Putamen (tissue), 1 donor: ENCODE results near the gene CHCHD3.
"Not testable (repeated sequence)": the region's sequence is repeated elsewhere in the genome, so short reads cannot be mapped to it uniquely, and the experiment has no call there.

Experiments
- DNase-seq: peaks from one replicate; pipeline ENCODE4 v3.0.0-alpha.2; 2016; ENCODE audit warnings: low spot score

Gene CHCHD3

DNA sequence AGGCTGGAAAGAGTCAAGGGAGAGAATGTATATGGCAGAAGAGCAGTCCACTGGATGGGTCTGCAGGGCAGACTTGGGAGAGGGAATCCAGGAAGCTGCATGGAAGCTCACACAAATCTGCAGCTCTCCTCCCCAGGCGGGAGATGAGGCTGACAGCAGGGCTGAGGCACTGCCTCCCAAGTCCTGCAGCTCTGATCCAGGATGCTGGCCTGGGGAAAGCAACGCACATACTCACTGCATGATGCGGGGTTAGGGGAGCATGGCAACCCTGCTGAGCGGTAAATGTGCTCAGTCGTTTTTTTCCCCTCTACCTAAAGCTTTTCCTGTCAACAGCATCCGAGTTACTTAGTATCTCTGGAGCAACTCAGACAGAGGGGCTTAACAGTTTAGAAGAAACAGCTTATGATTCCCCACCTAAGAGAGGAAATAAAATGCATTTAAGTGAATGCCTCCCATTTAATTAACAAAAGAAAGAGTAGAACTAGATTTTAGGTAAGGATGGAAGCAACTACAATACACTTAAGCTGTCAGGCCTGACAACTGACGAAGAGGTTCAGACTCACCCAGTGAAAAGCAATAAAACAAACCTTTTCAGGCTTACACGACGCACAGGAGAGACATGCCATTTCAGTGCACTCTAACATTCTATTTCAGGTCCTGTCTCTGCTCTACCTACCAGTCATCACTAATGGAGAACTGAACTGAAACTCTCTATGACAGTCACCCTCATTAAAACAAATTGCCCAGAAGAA is 37.0 kb downstream of the CHCHD3 start:
- peak; percentile 18 for DNase-seq

GRCh38 chr7:133040674-133041073 is 41.2 kb downstream of the CHCHD3 start:
- DNase-seq = no peak

- no peak for DNase-seq
These were observed 41.7 kb downstream of the CHCHD3 start for GRCh38 chr7:133040178-133040577.

DNA sequence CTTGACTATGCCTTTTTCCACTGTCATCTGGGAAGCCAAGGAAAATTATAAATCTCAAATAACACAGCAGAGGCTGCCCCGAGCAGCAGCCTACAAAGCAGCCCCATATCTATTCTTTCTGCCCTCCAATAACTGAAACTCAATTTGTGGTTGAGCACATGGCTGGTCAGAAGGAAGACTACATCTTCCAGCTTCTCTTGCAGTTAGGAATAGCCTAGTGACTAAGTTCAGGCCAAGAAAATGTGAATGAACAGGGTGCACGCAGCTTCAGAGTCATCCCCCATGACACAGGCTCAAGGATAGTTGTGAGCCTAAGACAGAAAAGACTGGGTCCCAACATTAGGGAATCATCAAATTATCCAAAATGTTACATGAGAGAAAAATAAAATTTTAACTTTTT is 42.3 kb downstream of the CHCHD3 start:
- no peak for DNase-seq

GRCh38 chr7:133036289-133036688 is 45.6 kb downstream of the CHCHD3 start:
- DNase-seq = no peak

- DNase-seq = not testable (repeated sequence)
These were observed 46.6 kb downstream of the CHCHD3 start for GRCh38 chr7:133035240-133035639.

DNA sequence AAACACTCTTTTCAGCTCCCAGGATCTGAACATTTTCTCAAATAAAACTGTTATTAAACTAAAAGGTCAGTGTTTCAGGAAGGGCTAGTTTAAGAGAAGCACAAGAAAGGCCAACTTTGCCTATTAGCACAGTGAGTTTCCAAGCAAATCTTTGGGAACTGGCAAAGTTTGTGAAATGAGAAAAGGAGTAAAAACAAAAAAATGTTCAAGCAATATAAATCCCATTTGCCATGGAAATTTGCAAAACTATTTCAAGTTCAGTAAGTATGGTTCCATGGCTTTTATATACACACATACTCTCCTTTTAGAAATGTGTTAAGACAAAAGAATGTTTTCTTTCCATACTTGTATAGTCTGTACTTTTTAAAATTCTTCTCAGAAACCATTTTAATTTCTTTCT is 51.5 kb downstream of the CHCHD3 start:
- DNase-seq = no peak

DNA sequence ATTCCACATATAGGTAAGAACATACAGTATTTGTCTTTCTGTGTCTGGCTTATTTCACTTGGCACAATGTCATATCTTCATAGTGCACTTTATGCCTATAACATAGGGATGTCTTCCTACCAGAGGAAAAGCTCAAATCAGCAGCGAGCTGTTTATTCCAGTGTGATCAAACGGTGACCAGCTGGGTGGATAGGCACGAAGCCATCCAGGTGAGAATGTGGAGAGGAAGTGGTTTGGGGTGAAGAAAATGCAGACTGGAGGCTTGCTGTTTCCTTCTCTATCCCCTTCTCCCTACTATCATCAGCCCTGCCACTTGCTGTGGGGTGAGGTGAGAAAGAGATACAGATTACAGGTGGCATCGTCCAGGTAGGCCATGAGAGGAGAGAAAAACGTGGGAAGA is 52.4 kb downstream of the CHCHD3 start:
- no peak for DNase-seq

- no peak for DNase-seq
These were observed 54.5 kb downstream of the CHCHD3 start for GRCh38 chr7:133027397-133027796.

DNA sequence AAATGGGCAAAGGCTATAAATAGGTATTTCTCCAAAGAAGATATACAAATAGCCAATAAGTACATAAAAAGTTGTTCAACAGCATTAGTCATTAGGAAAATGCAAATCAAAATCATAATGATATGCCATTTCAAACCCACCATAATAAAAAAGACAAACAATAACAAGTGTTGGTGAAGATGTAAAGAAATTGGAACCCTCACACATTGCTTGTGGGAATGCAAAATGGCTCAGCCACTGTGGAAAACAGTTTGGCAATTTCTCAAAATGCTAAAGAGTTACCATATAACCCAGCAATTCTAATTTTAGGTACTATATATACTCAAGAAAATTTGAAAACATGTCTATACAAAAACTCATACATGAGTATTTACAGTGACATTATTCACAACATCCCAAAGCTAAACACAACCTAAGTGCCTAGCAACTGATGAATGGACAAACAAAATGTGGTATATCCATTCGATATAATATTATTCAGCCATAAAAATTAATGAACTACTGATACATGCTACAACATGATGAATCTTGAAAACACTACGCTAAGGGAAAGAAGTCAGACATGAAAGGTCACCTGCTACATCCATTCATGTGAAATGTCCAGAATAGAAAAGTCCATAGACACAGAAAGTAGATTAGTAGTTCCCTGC is 55.6 kb downstream of the CHCHD3 start:
- no peak for DNase-seq

- DNase-seq = no peak
These were observed 56.8 kb downstream of the CHCHD3 start for GRCh38 chr7:133025056-133025455.

DNA sequence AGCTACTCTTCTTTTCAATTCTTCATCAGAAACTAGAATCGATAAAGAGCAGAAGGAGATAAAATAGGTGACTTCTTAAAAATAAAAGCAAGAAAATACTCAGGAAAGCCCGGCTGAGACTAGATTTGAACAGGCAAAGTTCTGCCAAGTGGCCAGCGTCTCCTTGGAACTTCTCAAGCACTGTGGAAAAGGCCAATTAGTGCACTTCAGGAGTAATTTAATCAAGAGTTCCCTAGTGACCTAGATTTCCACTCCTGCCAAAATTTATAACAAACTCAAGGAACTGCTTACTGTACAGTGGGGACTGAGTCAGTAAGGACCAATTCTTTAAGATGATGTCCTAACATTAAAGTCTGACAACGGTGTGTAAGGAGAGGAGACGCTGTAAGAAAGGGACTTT is 57.3 kb downstream of the CHCHD3 start:
- no peak for DNase-seq

- no peak for DNase-seq
These were observed 58.4 kb downstream of the CHCHD3 start for GRCh38 chr7:133023370-133024071.

- no peak for DNase-seq
These were observed 59.2 kb downstream of the CHCHD3 start for GRCh38 chr7:133022661-133023060.

DNA sequence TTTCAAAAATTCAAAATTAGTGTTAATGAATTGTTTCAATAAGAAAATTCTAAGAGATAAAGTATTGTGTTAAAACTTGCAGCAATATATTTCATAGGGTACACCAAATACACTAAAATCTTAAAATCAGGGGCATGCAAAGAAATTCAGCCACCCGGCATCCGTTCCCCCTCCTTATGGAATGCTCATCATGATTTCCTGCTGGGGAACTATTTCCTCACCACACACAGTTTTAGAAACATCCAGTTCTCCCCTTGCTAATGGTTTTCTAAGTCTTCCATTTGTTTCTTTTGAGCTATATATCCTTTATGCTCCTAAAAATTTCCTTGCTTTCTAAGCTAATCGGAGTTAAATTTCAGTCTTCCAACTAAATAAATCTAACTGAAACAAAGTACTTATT is 60.7 kb downstream of the CHCHD3 start:
- DNase-seq = no peak

- DNase-seq = no peak
These were observed 61.4 kb downstream of the CHCHD3 start for GRCh38 chr7:133020496-133020895.

GRCh38 chr7:133019590-133019989 is 62.3 kb downstream of the CHCHD3 start:
- no peak for DNase-seq

DNA sequence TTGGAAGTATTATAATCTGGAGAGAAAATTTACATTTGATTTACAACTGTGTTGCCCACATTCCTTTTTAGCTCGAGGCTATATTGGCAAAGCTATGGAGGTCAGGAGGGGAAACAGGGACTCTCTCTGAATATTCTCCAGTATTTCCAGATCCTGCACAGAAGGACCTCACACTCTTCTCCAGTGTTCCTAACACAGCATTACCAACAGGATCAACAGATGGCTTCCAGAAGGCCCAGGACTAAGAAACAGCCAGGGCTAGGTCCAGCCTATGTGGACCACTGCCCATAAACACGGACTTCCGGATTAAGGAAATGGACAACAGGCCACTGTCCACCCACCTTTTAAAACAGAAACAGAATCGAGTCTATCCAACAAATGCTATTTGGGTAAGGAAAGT is 65.3 kb downstream of the CHCHD3 start:
- no peak for DNase-seq

DNA sequence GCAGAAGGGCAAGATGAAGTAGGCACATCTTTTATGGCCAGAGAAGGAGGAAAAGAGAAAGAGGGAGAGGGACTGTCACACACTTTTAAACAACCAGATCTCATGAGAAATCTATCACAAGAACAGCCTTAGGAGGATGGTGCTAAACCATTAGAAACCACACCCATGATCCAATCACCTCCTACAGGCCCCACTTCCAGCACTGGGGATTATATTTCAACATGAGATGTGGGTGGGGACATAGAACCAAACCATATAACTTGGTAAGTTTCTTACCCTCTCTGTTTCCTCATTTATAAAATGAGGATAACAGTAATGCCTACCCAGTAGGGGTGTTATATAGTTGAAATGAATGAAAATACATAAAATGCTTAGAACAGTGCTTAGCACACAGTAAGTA is 66.0 kb downstream of the CHCHD3 start:
- no peak for DNase-seq

- DNase-seq = no peak
These were observed 70.1 kb downstream of the CHCHD3 start for GRCh38 chr7:133011746-133012145.

GRCh38 chr7:133009426-133010252 is 72.3 kb downstream of the CHCHD3 start:
- DNase-seq = no peak

DNA sequence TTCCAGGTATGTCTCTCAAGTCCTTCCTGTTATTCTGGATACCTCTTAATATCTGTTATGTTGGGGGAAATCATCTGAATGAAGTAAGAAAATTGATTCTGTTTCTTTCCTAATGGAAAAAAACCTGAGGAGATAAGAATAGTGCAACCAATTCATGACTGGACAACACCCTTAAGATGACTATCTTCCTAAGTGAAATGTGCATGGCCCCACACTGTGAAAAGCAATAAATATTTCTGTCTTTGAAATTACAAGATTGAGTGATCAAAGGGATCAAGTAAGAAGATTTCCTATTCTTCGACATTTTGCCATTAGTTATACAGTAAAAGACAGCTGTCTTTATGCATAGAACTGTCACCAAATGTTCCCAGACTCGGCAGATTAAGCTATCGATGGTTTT is 73.9 kb downstream of the CHCHD3 start:
- no peak for DNase-seq
